ENCODE results near the gene SPATA31D1. TPM values are rescaled to one million over a fixed set of nuclear protein-coding genes. Genes with fewer than 3 reads are reported as not detected.

The SPATA31D1 gene
- polyA plus RNA-seq, 1 of the 3 experiments (the other 2 are of a cell fraction) = not detected

GRCh38 chr9:81989700-81990099, 1.1 kb downstream of the SPATA31D1 start (continued):
- TF ChIP-seq, protein P1, sequence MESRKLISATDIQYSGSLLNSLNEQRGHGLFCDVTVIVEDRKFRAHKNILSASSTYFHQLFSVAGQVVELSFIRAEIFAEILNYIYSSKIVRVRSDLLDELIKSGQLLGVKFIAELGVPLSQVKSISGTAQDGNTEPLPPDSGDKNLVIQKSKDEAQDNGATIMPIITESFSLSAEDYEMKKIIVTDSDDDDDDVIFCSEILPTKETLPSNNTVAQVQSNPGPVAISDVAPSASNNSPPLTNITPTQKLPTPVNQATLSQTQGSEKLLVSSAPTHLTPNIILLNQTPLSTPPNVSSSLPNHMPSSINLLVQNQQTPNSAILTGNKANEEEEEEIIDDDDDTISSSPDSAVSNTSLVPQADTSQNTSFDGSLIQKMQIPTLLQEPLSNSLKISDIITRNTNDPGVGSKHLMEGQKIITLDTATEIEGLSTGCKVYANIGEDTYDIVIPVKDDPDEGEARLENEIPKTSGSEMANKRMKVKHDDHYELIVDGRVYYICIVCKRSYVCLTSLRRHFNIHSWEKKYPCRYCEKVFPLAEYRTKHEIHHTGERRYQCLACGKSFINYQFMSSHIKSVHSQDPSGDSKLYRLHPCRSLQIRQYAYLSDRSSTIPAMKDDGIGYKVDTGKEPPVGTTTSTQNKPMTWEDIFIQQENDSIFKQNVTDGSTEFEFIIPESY (IDR thresholded peaks at IDR 0.05; ENCODE audit: borderline replicate concordance, low read depth) = no peak
- no peak for TF ChIP-seq NRF1 (IDR thresholded peaks at IDR 0.05; ENCODE audit: low read depth, low read length)

GRCh38 chr9:81993656-81994055, 5.1 kb downstream of the SPATA31D1 start:
- no peak overlapping the region for H2AFZ ChIP-seq (ENCODE audit: low read depth)
- no peaks in the 10 kb centered on the region for H3K36me3 ChIP-seq (replicated peaks in 1 of 2; ENCODE audit: control insufficient read depth in 1 of 2, insufficient read depth in 2 of 2, low read length in 1 of 2)
- no peak for DNase-seq
- H3K9me3 ChIP-seq = no peaks in the 10 kb centered on the region
- H3K9me2 ChIP-seq = no peaks in the 10 kb centered on the region
- WGBS (ENCODE audit: low lambda C conversion rate) = 76% methylated on average over 5 of the region's 5 CpGs
- no peak overlapping the region for H3K4me2 ChIP-seq
- H4K20me1 ChIP-seq (ENCODE audit: insufficient read depth) = no peaks in the 10 kb centered on the region
- CTCF ChIA-PET = no interaction called here
- no peak overlapping the region for H3K4me3 ChIP-seq (ENCODE audit: low read depth in 2 of 2, low read length in 1 of 2)
- no peak overlapping the region for H3K9ac ChIP-seq
- H3K27me3 ChIP-seq (ENCODE audit: insufficient read depth) = no peaks in the 10 kb centered on the region
- no peak overlapping the region for H3K27ac ChIP-seq (ENCODE audit: low read depth in 2 of 2, low read length in 1 of 2)
- no peaks in the 10 kb centered on the region for H3F3A ChIP-seq (replicated peaks; ENCODE audit: insufficient read depth)
- POLR2A ChIA-PET = no interaction called here
- H3K4me1 ChIP-seq (ENCODE audit: control insufficient read depth in 1 of 2, insufficient read depth in 2 of 2, low read depth in 1 of 2, low read length in 1 of 2) = no peaks in the 10 kb centered on the region
- TF ChIP-seq JUND (IDR thresholded peaks at IDR 0.05) (no peak), REST (IDR thresholded peaks at IDR 0.05; ENCODE audit: low read depth, low read length) (no peak), RCOR1 (IDR thresholded peaks at IDR 0.05; ENCODE audit: low read length) (no peak), MEF2A (IDR thresholded peaks at IDR 0.05; ENCODE audit: borderline replicate concordance, low read depth) (no peak)
- H3K79me2 ChIP-seq (ENCODE audit: insufficient read depth) = no peaks in the 10 kb centered on the region

DNA sequence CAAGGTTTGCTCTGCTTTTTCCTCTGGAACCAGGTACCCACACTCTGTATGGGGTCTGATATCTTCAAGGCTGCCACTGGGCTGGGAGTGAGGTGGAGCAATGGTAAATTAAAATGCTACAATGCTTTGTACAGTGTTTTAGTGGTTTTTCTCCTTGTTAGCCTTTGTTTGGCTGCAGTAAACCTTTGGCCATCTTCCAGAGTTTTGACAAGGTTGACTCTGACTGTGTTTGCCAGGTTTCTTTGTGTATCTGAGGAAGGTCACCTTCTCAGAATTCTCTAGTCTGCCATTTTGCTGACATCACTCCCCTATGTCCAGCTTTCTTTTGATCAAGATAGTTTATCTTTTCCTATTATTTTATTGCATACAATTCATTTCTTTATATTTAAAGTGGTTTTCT, 11.2 kb downstream of the SPATA31D1 start:
- Histone ChIP-seq H2AFZ (ENCODE audit: low read depth) (no peak overlapping the region), H3K36me3 (replicated peaks in 1 of 2; ENCODE audit: control insufficient read depth in 1 of 2, insufficient read depth in 2 of 2, low read length in 1 of 2) (no peaks in the 10 kb centered on the region), H3K9me2 (no peaks in the 10 kb centered on the region), H3K27ac (ENCODE audit: low read depth in 2 of 2, low read length in 1 of 2) (no peak overlapping the region), H3K4me3 (ENCODE audit: low read depth in 2 of 2, low read length in 1 of 2) (no peak overlapping the region), H3K27me3 (ENCODE audit: insufficient read depth) (no peaks in the 10 kb centered on the region), H3K79me2 (ENCODE audit: insufficient read depth) (no peaks in the 10 kb centered on the region), H3K4me1 (ENCODE audit: control insufficient read depth in 1 of 2, insufficient read depth in 2 of 2, low read depth in 1 of 2, low read length in 1 of 2) (no peaks in the 10 kb centered on the region), H3K4me2 (no peak overlapping the region), H4K20me1 (ENCODE audit: insufficient read depth) (no peaks in the 10 kb centered on the region), H3F3A (replicated peaks; ENCODE audit: insufficient read depth) (no peaks in the 10 kb centered on the region), H3K9ac (no peak overlapping the region), H3K9me3 (no peaks in the 10 kb centered on the region; the same call in 1 of the 2 replicates)
- DNase-seq = no peak
- no peak for TF ChIP-seq RXRA (IDR thresholded peaks at IDR 0.05; ENCODE audit: borderline replicate concordance, low read depth)
- TF ChIP-seq NRF1 (IDR thresholded peaks at IDR 0.05; ENCODE audit: low read depth, low read length) = no peak
- TF ChIP-seq REST (IDR thresholded peaks at IDR 0.05; ENCODE audit: low read depth, low read length) = no peak
- TF ChIP-seq RAD21 (IDR thresholded peaks at IDR 0.05; ENCODE audit: low read length) = no peak
- POLR2A ChIA-PET = no interaction called here
- CTCF ChIA-PET = no interaction called here

All from SK-N-SH (cell line).